ENCODE measurements around the gene ANXA11. TPM values are rescaled to one million over a fixed set of nuclear protein-coding genes. Genes with fewer than 3 reads are reported as not detected.

The ANXA11 gene
- total RNA-seq, 1 experiment from 2014 or later: 181 TPM

DNA sequence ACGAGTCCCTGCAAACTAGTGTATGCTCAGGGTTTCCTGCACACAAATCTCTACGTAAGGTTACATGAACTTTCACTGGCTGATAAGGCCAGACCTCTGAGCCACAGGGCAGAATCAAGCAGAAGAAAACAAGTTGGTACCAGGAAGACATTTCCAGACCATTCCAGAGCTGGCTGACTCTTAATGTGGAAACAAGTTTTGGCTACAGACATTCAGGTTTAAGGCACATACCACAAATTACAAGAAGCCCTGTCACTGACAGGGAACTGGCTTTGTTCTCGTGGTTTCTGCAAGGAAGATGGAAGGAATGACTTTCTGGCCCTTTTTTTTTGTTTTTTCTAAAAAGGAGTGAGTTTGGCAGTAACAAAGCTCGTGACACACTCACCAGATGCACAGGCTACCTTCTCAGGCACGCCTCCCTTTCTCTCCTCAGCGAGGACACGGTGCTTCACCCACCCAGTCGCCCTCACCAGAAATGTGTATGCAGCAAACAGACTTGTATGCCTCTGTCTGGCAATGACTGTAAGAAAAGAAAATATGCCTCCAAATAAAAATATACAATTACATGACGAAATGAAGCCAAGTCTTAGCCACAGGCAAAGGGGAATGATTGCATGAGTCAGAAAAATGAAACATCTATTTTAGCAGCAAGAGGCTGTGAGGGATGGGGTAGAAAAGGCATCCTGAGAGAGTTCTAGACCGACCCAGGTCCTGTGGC, 50.2 kb downstream of the ANXA11 start:
- Histone ChIP-seq H3K9ac (ENCODE audit: low read length) (no peak overlapping the region), H4K20me1 (ENCODE audit: insufficient read depth) (no peaks in the 10 kb centered on the region)

More for the DNA sequence above, 50.2 kb downstream of the ANXA11 start:
- BruUV-seq (replicated peaks): no TSS peak
- TF ChIP-seq, protein P1, sequence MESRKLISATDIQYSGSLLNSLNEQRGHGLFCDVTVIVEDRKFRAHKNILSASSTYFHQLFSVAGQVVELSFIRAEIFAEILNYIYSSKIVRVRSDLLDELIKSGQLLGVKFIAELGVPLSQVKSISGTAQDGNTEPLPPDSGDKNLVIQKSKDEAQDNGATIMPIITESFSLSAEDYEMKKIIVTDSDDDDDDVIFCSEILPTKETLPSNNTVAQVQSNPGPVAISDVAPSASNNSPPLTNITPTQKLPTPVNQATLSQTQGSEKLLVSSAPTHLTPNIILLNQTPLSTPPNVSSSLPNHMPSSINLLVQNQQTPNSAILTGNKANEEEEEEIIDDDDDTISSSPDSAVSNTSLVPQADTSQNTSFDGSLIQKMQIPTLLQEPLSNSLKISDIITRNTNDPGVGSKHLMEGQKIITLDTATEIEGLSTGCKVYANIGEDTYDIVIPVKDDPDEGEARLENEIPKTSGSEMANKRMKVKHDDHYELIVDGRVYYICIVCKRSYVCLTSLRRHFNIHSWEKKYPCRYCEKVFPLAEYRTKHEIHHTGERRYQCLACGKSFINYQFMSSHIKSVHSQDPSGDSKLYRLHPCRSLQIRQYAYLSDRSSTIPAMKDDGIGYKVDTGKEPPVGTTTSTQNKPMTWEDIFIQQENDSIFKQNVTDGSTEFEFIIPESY (IDR thresholded peaks at IDR 0.05; ENCODE audit: extremely low read depth, insufficient replicate concordance, low read length): no peak
- TF ChIP-seq CBX3 (IDR thresholded peaks at IDR 0.05; ENCODE audit: low read depth) (no peak), TCF7L2 (IDR thresholded peaks at IDR 0.05; ENCODE audit: borderline replicate concordance, extremely low read depth, insufficient read depth, insufficient read length) (no peak), POLR2A (IDR thresholded peaks at IDR 0.05; ENCODE audit: borderline replicate concordance, extremely low read depth, insufficient read depth, insufficient read length) (no peak), ATF3 (IDR thresholded peaks at IDR 0.05) (no peak), POLR2AphosphoS5 (IDR thresholded peaks at IDR 0.05; ENCODE audit: low read depth, low read length) (no peak), ELF1 (IDR thresholded peaks at IDR 0.05; ENCODE audit: borderline replicate concordance, low read depth) (no peak), SRF (IDR thresholded peaks at IDR 0.05; ENCODE audit: low read depth) (no peak), EZH2 (IDR thresholded peaks at IDR 0.05) (no peak), FOSL1 (IDR thresholded peaks at IDR 0.05; ENCODE audit: low read depth) (no peak), SIN3A (IDR thresholded peaks at IDR 0.05; ENCODE audit: low read depth) (no peak), EZH2phosphoT487 (IDR thresholded peaks at IDR 0.05; ENCODE audit: borderline replicate concordance) (no peak)
- ChIA-PET CTCF (no interaction called here), POLR2A (no interaction called here), RAD21 (ENCODE audit: low non-redundant PET in 1 of 2, low total read pairs in 2 of 2, uncharacterized antibody in 2 of 2, unreplicated experiment in 2 of 2) (no interaction called here)
- peaks cover 24 to 37% of the 10 kb centered on the region in 2 experiments for H3K4me1 ChIP-seq (ENCODE audit: control insufficient read depth in 1 of 2, insufficient read depth in 2 of 2, low read length in 2 of 2)
- no peaks in the 10 kb centered on the region for H3K9me3 ChIP-seq (ENCODE audit: control insufficient read depth in 1 of 2, insufficient read depth in 1 of 2, low read depth in 1 of 2, low read length in 2 of 2)
- H3K36me3 ChIP-seq (ENCODE audit: control insufficient read depth in 1 of 2, insufficient read depth in 2 of 2, low read length in 2 of 2): peaks cover 13 to 81% of the 10 kb centered on the region in 2 experiments
- no peak for DNase-seq (ENCODE audit: low read depth, low spot score)
- intact Hi-C loops (cut with micrococcal nuclease): no loop called here
- H3K27ac ChIP-seq (ENCODE audit: low read depth, low read length): no peak overlapping the region
- H3K79me2 ChIP-seq (ENCODE audit: insufficient read depth, low read length): peaks cover 5% of the 10 kb centered on the region; the same call in 1 of the 2 replicates
- no peak overlapping the region for H3K4me3 ChIP-seq (replicated peaks in 1 of 2; ENCODE audit: low read depth in 1 of 2, low read length in 2 of 2)
- no peak for ATAC-seq
- H3K27me3 ChIP-seq (ENCODE audit: insufficient read depth, low read length): no peaks in the 10 kb centered on the region
- no peak overlapping the region for H3K4me2 ChIP-seq (ENCODE audit: low read length)
- H3K9me2 ChIP-seq (ENCODE audit: insufficient read depth): no peaks in the 10 kb centered on the region
- no peak overlapping the region for H2AFZ ChIP-seq (ENCODE audit: low read depth, low read length, poor library complexity, severe bottlenecking)

Measured in HCT116 (cell line).